ENCODE measurements around the gene KLHL2. TPM values are rescaled to one million over a fixed set of nuclear protein-coding genes. Genes with fewer than 3 reads are reported as not detected.

Gene KLHL2
- polyA plus RNA-seq, 12 donors = 7.0 to 12.4 (median 8.5) TPM; not detected in 1

- no peak for DNase-seq
These were observed 80.9 kb downstream of the KLHL2 start for GRCh38 chr4:165288226-165288625.

- DNase-seq = no peak
These were observed 81.5 kb downstream of the KLHL2 start for GRCh38 chr4:165288639-165289422.

- DNase-seq = no peak
These were observed 82.0 kb downstream of the KLHL2 start for GRCh38 chr4:165289423-165289785.

GRCh38 chr4:165293061-165293460 is 85.7 kb downstream of the KLHL2 start:
- no peak for DNase-seq

GRCh38 chr4:165293927-165294649 is 86.7 kb downstream of the KLHL2 start:
- DNase-seq = no peak

GRCh38 chr4:165294907-165295306 is 87.5 kb downstream of the KLHL2 start:
- DNase-seq = no peak

GRCh38 chr4:165297626-165298025 is 90.3 kb downstream of the KLHL2 start:
- no peak for DNase-seq

- no peak for DNase-seq
These were observed 92.2 kb downstream of the KLHL2 start for GRCh38 chr4:165299399-165300060.

- no peak for DNase-seq
These were observed 94.5 kb downstream of the KLHL2 start for GRCh38 chr4:165301833-165302232.

GRCh38 chr4:165302658-165303057 is 95.3 kb downstream of the KLHL2 start:
- DNase-seq = no peak

GRCh38 chr4:165308166-165308565 is 100.8 kb downstream of the KLHL2 start:
- DNase-seq = no peak

- DNase-seq = no peak
These were observed 101.2 kb downstream of the KLHL2 start for GRCh38 chr4:165308606-165309005.

- no peak for DNase-seq
These were observed 102.1 kb downstream of the KLHL2 start for GRCh38 chr4:165309456-165309855.

GRCh38 chr4:165312506-165312905 is 105.1 kb downstream of the KLHL2 start:
- no peak for DNase-seq

GRCh38 chr4:165319030-165319429 is 111.7 kb downstream of the KLHL2 start:
- DNase-seq = no peak

GRCh38 chr4:165319509-165319908 is 112.1 kb downstream of the KLHL2 start:
- no peak for DNase-seq

GRCh38 chr4:165324236-165324917 is 117.0 kb downstream of the KLHL2 start:
- DNase-seq = no peak

- DNase-seq = no peak
These were observed 117.5 kb downstream of the KLHL2 start for GRCh38 chr4:165324918-165325304.

GRCh38 chr4:165325732-165326512 is 118.6 kb downstream of the KLHL2 start:
- no peak for DNase-seq

- no peak for DNase-seq
These were observed 119.5 kb downstream of the KLHL2 start for GRCh38 chr4:165326831-165327210.

All from muscle of arm (tissue), 12 donors.